GM10266 (cell line): ENCODE data around the gene C1QTNF12.

Experiments used
- DNase-seq: peaks from one replicate; pipeline ENCODE4 v3.0.0; 2012; ENCODE audit errors: extremely low spot score
- CTCF ChIP-seq: IDR thresholded peaks from 2 replicates; pipeline ENCODE4 v1.5.1; 2012; ENCODE audit warnings: mild to moderate bottlenecking, low read depth; ENCODE audit not compliant: control insufficient read depth, insufficient read depth; ENCODE audit errors: missing control alignments

Gene C1QTNF12

GRCh38 chr1:1247341-1247913 lies 905 bp upstream of the C1QTNF12 start:
- no peak for TF ChIP-seq CTCF
- no peak for DNase-seq

- TF ChIP-seq CTCF: no peak
- DNase-seq: no peak
These were observed 525 bp downstream of the C1QTNF12 start for GRCh38 chr1:1245817-1246576.

- no peak for TF ChIP-seq CTCF
- no peak for DNase-seq
These were observed 1.2 kb downstream of the C1QTNF12 start for GRCh38 chr1:1245178-1245816.

GRCh38 chr1:1244192-1244811 lies 2.2 kb downstream of the C1QTNF12 start:
- TF ChIP-seq CTCF: no peak
- DNase-seq: no peak

- TF ChIP-seq CTCF: no peak
- no peak for DNase-seq
These were observed 2.7 kb downstream of the C1QTNF12 start for GRCh38 chr1:1243807-1244191.

- no peak for TF ChIP-seq CTCF
- DNase-seq: no peak
These were observed 3.3 kb downstream of the C1QTNF12 start for GRCh38 chr1:1243266-1243660.
